SKM-1 treated with dmso at 0.1 percent for 144 hours (cell line): ENCODE results near the gene ITGB7.
"Not testable (repeated sequence)": the region's sequence is repeated elsewhere in the genome, so short reads cannot be mapped to it uniquely, and the experiment has no call there.

Experiments
- DNase-seq: peaks from one replicate; lab custom pipeline; 2025; ENCODE audit not compliant: unreplicated experiment; lab: John Stamatoyannopoulos, UW

ITGB7 gene

GRCh38 chr12:53180931-53181645, 26.0 kb downstream of the ITGB7 start:
- peak; percentile 41 for DNase-seq

- peak; percentile 82 for DNase-seq
Measured at GRCh38 chr12:53180220-53180930, 26.7 kb downstream of the ITGB7 start, which contains the start of the genes CSAD and ZNF740. Gene CSAD (minus strand): TSS chr12:53180925. CDS start chr12:53173470, 7,455 bp downstream. Gene ZNF740 (plus strand): TSS chr12:53180722. CDS start chr12:53181984, 1,262 bp downstream.

GRCh38 chr12:53179687-53180219, 27.3 kb downstream of the ITGB7 start:
- DNase-seq: no peak

- DNase-seq: not testable (repeated sequence)
Measured at GRCh38 chr12:53178803-53179202, 28.2 kb downstream of the ITGB7 start.

GRCh38 chr12:53177447-53177846, 29.6 kb downstream of the ITGB7 start:
- not testable (repeated sequence) for DNase-seq

- DNase-seq: no peak
Measured at GRCh38 chr12:53176750-53177149, 30.3 kb downstream of the ITGB7 start.

- DNase-seq: no peak
Measured at GRCh38 chr12:53174881-53175491, 32.1 kb downstream of the ITGB7 start.

- no peak for DNase-seq
Measured at GRCh38 chr12:53173085-53173715, 33.9 kb downstream of the ITGB7 start.

- DNase-seq: no peak
Measured at GRCh38 chr12:53172352-53172751, 34.7 kb downstream of the ITGB7 start.

GRCh38 chr12:53171725-53172329, 35.2 kb downstream of the ITGB7 start:
- DNase-seq: no peak

- DNase-seq: no peak
Measured at GRCh38 chr12:53170876-53171724, 36.0 kb downstream of the ITGB7 start.

- DNase-seq: no peak
Measured at GRCh38 chr12:53170215-53170614, 36.8 kb downstream of the ITGB7 start.

- no peak for DNase-seq
Measured at GRCh38 chr12:53169644-53170043, 37.4 kb downstream of the ITGB7 start.

- no peak for DNase-seq
Measured at GRCh38 chr12:53166837-53167236, 40.2 kb downstream of the ITGB7 start.

- not testable (repeated sequence) for DNase-seq
Measured at GRCh38 chr12:53163008-53163407, 44.0 kb downstream of the ITGB7 start.

GRCh38 chr12:53161119-53161911, 45.7 kb downstream of the ITGB7 start:
- DNase-seq: no peak

GRCh38 chr12:53160673-53161072, 46.4 kb downstream of the ITGB7 start:
- DNase-seq: no peak

GRCh38 chr12:53160000-53160399, 47.1 kb downstream of the ITGB7 start:
- no peak for DNase-seq
